AG04449 (cell line): ENCODE results near the gene NTNG2.

Experiments used
- CTCF ChIA-PET: fragments of 350-600 bp; formaldehyde crosslinking; extraction: SDS; loops from one replicate; lab custom pipeline; 2021; ENCODE audit warnings: antibody characterized with exemption; lab: Yijun Ruan, JAX
- POLR2A ChIA-PET: fragments of 400-600, 350-600 bp; formaldehyde crosslinking; extraction: SDS; loops from one replicate; lab custom pipeline; 2020; ENCODE audit warnings: antibody characterized with exemption, inconsistent platforms; lab: Yijun Ruan, JAX
- DNase-seq: peaks from one replicate; pipeline ENCODE4 v3.0.0-alpha.2; 2010; ENCODE audit warnings: low read depth, low spot score
- H3K4me3 ChIP-seq: 2 replicates; pipeline ENCODE4 v1.5.1; 2011; ENCODE audit warnings: low read depth, mild to moderate bottlenecking, control low read depth, low read length
- TF ChIP-seq, protein P1 (sequence below): IDR thresholded peaks from one replicate; pipeline ENCODE4 v1.5.1; 2011; ENCODE audit warnings: mild to moderate bottlenecking, moderate library complexity, low read length, control low read depth, inconsistent platforms; ENCODE audit not compliant: insufficient read depth; ENCODE audit errors: missing control alignments

The NTNG2 gene

DNA sequence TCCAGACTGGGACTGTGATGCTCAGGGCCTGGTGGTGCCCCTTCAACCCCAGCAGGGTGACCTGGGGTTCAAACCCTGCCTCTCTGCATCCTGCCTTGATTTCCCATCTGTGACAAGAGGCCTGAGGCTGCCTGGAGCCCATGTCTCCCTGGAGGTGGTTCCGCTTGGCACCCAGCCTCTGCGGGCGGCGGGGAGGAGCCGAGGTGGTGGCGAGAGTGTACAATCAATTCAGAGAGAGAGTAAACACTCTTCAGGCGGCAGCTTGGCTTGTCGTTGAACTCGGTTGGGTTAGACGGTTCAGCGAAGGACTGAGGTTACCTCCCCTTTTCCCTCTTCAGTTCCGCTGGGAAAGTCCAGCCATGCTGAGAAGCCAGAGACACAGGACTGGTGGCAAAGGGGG lies 39.3 kb downstream of the NTNG2 start:
- no peak for DNase-seq
- no peak overlapping the region for H3K4me3 ChIP-seq
- ChIA-PET CTCF (interaction anchor here (2.6 kb wide), 1 partner anchor 31 kb away, joined by 12 read pairs; no protein-coding TSS in a partner anchor), POLR2A (no interaction called here)
- TF ChIP-seq, protein P1, sequence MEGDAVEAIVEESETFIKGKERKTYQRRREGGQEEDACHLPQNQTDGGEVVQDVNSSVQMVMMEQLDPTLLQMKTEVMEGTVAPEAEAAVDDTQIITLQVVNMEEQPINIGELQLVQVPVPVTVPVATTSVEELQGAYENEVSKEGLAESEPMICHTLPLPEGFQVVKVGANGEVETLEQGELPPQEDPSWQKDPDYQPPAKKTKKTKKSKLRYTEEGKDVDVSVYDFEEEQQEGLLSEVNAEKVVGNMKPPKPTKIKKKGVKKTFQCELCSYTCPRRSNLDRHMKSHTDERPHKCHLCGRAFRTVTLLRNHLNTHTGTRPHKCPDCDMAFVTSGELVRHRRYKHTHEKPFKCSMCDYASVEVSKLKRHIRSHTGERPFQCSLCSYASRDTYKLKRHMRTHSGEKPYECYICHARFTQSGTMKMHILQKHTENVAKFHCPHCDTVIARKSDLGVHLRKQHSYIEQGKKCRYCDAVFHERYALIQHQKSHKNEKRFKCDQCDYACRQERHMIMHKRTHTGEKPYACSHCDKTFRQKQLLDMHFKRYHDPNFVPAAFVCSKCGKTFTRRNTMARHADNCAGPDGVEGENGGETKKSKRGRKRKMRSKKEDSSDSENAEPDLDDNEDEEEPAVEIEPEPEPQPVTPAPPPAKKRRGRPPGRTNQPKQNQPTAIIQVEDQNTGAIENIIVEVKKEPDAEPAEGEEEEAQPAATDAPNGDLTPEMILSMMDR, result no peak

DNA sequence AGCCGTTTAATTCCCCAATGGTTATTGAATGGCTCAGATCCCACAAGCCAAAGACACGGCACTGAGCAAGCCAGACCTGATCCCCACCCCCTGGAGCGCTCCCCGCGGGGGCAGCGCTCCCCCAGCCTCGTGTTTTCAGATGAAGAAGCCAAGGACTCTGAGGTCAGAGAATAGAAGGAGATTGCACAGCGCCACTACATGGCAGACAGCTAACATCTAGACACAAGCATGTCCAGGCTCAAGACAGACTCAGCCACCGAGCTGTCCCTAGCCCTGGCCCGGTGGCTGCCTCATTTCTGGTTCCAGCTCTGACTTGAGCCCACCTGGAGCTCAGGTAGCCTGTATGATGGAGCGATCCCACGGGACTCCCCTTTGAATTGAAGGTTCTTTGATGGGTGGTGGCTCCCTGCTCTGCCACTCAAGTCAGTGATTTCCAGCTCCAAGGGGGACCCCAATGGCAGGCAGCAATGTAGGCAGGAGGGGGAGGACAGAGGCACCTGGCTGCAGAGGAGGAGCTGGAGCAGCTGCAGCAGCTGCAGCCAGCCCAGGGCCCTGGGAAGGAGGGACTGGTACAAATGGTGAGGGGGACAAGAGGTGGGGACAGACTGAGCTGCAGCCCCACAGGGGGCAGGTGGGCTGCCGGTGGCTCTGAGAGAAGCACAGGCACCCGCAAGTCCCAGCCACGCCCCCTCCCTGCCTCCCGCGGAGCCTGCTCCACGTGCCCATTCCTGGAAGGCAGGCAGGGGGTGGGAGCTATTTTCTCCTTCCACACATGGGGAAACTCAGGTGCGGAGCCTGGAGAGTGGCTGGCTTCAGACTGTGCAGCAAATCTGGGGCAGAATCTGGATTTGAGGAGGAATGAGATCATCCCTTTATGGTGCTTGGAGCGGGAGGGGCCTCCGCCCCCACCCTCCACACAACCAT lies 40.2 kb downstream of the NTNG2 start:
- TF ChIP-seq, protein P1, result no peak
- POLR2A ChIA-PET, result no interaction called here
- CTCF ChIA-PET, result interaction anchor here (1.0 to 1.8 kb wide), 5 partner anchors 9 to 38 kb away, joined by 3 to 5 read pairs (median 4); no protein-coding TSS in a partner anchor
- DNase-seq, result no peak
- no peak overlapping the region for H3K4me3 ChIP-seq

DNA sequence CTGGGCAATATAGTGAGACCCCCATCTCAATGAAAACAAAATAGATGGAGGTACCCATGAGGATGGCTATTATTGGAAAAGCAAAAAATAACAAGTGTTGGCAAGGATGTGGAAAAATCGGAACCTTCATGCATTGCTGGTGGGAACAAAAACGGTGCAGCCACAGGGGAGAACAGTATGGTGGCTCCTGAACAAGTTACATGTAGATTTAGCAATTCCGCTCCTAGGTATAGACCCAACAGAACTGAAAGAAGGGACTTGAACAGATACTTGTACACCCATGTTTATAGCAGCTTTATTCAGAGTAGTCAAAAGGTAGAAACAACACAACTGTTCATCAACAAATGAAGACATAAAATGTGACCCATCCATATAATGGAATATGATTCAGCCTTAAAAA lies 43.0 kb downstream of the NTNG2 start:
- TF ChIP-seq, protein P1, result no peak
- POLR2A ChIA-PET, result no interaction called here
- H3K4me3 ChIP-seq, result no peak overlapping the region
- no peak for DNase-seq
- CTCF ChIA-PET, result interaction anchor here (1.2 kb wide), 1 partner anchor 455 kb away, joined by 3 read pairs; no protein-coding TSS in a partner anchor

DNA sequence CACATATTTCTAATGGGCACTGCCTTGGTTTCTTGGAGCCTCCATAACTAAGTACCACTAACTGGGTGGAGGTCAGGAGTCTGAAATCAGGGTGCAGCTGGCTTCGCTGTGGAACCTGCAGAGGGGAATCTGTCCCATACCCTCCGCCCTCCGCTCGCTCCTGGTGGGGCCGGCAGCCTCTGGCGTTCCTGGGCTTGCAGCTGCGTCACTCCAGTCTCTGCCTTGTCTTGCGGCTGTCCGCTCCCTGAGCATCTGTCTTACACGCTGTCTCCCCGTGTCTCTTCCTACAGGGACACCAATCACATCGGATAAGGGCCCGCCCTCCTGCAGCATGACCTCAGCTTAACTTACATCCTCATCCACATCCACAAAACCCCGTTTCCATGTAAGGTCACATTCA lies 45.4 kb downstream of the NTNG2 start:
- ChIA-PET POLR2A (no interaction called here), CTCF (interaction anchor here (0.9 to 1.1 kb wide), 2 partner anchors 444 to 616 kb away, joined by 3 read pairs; no protein-coding TSS in a partner anchor)
- no peak overlapping the region for H3K4me3 ChIP-seq
- TF ChIP-seq, protein P1, result no peak
- DNase-seq, result no peak

DNA sequence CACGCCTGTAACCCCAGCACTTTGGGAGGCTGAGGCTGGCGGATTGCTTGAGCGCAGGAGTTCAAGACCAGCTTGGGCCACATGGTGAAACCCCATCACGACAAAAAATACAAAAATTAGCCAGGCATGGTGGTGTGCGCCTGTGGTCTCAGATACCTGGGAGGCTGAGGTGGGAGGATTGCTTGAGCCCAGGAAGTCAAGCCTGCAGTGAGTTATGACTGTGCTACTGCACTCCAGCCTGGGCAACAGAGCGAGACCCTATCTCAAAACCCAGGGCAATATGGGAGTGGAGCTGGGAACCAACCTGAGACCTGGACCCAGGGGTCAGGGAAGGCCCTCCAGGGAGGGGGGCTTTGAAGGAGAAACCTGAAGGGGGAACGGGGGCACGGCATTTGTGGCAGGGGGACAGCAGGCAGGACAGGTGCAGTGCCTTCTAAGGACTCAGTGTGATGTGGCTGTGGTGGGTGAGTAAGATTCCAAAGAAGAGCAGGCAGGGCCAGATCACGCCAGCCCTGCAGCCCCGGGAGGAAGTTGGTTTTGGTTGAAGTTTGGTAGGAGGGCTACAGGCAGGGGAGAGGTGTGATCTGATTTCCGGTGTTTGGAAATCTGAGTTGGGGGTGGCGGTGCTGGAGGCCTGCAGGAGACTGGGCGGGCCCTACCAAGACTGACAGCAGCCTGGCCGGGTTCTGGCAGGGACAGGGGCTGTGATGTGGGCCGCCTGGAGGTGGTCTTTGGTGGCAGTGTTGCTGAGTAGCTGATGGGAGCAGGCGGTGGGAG lies 46.2 kb downstream of the NTNG2 start:
- ChIA-PET POLR2A (no interaction called here), CTCF (interaction anchor here (0.6 kb wide), 1 partner anchor 985 kb away, joined by 3 read pairs; no protein-coding TSS in a partner anchor)
- TF ChIP-seq, protein P1, result no peak
- DNase-seq, result no peak
- H3K4me3 ChIP-seq, result no peak overlapping the region
